NCI-H128 (cell line): Measurements from ENCODE around the gene YKT6.

Source experiments
- DNase-seq: peaks from one replicate; lab custom pipeline; 2025; ENCODE audit not compliant: unreplicated experiment; lab: John Stamatoyannopoulos, UW

The YKT6 gene

GRCh38 chr7:44231088-44231487 is 30.3 kb downstream of the YKT6 start:
- DNase-seq = no peak

GRCh38 chr7:44232396-44232795 is 31.6 kb downstream of the YKT6 start:
- DNase-seq = no peak

- no peak for DNase-seq
Observed at GRCh38 chr7:44232901-44233715, 32.3 kb downstream of the YKT6 start.

DNA sequence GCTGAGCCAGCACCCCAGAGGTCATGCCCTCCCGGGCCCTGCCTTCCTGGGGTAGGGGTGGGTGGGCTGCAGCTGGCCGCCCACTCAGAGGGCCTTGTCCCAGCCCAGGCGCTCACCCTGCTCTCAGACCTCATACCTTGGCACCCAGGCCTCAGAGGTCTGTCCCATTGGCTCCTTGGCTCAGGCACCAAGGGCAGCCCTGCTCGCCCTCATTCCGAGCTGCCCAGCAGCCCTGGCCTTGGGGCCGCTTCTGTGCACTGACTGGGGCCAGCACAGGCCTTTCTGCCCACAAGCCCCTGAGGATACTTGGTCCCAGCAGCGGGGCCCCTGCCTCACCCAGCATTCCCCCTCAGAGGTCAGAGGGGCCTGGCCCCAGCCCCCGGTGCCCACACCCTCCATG is 34.3 kb downstream of the YKT6 start:
- no peak for DNase-seq

DNA sequence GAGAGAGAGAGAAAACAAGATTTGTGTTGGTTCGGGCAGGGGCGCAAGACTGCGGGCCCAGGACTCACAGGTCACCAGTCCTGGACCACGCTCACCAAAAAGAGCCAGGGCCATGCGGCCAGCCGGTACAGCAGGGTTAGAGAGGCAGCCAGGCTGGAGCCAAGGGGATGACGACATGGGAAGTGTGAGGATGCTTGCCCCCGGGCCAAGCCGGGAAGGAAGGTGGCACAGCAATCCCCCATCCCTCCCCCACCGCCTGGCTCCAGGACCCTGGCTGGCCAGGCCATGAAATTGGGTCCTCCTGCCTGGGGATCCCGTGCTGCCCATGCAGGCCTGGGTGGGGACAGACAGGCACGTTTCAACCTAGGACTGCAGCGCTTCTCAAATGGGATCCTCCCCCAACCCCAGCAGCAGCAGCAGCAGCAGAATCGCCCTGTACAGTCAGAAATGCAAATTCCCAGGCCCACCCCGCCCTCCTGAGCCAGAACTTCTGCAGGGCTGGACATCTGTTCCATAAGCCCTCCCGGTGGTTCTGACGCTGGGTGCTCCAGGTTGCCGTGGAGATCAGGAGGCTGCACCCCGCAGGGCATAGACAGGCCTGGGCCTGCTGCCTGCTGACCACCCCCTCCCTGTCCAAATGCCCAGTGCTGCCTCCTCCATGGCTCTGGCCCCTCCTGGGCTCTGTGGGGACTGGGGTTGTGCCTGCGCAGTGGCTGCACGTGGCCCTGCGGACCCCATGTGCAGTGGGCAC is 35.0 kb downstream of the YKT6 start:
- DNase-seq = no peak

DNA sequence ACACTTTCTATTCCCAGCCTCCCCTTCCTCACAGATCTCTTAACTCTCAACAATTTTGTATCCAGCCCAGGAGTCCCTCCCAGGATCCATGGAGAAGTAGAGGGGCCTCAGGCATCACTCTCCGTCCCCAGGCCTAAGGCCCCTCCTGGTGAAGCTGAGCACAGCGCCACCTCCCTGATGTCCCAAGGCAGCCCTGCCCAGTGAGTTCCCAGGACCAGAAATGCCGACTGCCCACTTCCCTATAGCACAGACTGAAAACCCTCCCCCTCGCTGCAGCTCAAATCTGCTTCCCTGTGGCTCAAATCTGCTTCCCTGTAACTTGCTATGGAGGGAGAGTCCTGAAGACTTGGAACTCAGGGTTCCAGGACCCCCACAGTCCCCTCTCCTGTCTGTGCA is 35.6 kb downstream of the YKT6 start:
- no peak for DNase-seq

DNA sequence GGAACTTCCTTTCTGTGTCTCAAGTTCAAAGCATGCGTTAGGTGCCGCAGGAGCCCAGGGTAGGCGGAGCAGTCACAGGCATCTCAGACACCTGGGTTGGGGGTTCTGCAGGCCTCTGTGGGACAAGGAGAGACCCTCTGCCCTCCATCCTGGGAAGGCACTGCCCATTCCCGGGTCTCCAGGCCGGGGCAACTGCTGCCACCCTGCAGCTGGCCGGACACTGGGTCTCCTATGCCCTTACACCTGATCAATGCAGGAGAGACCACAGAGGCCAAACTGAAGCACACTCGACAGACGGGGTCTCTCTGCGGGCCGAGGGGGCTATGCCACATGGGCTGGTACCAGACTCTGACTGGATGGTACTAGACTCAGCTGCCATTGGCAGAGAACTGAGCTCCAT is 36.9 kb downstream of the YKT6 start:
- DNase-seq = no peak

DNA sequence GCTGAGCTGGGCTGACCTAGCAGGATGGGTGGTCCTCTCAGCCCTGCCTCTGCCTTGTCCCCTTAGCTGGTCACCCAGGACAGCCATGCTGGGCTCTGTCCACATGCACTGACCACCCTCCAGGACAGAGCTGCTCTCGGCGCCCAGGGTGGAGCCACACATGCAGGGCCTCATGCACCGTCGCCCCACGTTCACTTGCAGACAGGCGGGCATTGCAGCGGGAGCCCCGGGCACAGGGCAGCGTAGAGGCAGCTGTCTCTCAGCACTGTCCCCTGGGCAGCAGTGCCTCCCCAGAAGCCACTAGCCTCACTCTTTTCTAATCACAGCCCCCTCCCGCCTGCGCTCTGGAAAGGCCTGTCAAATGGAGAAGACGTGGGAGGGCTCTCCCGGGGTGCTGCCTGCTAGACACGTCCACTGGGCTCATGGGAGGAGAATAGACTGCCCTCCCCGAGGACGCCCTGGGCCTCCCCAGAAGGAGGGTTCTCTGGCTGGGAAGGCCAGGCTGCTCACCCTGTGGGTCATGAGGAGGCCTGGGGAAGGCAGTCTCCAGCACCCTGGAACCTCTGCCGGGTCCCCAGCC is 37.4 kb downstream of the YKT6 start:
- no peak for DNase-seq

GRCh38 chr7:44239361-44239760 is 38.6 kb downstream of the YKT6 start:
- DNase-seq = no peak

- no peak for DNase-seq
Observed at GRCh38 chr7:44240376-44240775, 39.6 kb downstream of the YKT6 start.

DNA sequence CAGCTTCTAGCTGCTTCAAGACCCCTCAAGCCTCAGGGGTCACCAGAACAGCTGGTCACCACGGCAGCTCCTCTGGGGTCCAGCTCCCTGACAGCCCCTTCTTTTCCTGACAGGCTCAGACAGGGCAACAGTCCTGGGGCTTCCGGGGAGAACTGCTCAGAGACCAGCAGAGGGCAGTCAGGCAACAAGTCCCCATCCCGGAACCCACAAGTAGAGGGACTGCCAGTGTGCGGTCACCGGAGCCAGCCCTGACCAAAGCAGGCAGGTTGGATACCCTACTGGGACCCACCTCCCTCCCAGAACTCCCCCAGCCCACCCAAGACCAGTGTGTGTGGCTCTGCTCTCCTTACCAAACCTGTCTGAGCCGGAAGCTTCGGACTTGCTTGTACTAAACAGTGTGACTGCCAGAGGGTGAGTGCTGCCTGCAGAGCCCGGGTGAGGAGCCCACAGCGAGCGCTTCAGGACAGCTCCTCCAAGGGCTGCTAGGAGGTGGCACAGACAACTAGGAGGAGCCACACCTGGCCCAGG is 40.3 kb downstream of the YKT6 start:
- DNase-seq = peak; percentile 14

- no peak for DNase-seq
Observed at GRCh38 chr7:44242091-44242490, 41.3 kb downstream of the YKT6 start.

DNA sequence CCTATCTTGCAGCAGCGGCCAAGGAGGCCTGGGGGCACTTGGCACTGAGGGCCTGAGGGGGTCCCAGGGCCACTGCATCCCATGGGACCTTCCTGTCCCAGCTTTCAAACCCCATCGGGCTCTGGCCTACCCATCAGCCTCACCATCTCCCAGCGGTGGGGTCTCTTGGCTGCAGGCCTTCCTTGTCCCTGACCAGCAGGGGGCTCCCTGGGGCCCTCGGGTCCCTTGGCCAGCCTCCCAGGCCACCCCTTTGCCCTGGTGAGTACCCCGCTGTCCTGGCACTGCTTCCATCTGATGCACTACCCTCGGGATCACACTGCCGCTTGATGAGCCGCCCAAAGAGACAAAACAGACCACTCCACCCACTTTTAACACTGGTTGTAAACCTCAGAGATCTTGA is 43.5 kb downstream of the YKT6 start:
- no peak for DNase-seq

DNA sequence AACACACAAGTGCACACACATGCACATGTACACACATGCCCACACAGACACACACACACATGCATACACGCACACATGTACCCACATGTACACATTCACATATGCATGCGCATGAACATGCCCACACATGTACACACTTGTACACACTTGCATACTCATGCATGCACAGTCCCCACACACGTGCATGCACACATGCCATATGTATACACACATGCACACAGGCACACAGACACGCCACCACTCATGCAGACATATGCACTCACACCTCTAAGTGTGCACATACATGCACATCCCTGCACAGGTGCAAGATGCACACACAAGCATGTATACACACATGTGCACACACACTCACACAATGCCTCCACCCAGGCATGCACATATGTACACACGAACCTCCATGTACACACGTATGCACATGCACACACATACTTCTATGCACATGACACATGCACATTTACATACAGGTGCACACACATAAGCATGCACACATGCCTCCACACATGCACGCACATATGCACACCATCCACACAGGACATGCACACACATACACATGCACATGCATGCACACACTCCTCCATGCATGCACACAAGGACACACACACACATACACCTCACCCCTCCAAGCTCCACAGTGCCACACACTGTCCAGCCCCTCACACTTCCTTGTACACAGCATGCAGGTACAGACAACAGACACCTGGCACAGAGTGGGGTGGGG is 45.8 kb downstream of the YKT6 start:
- DNase-seq = no peak

DNA sequence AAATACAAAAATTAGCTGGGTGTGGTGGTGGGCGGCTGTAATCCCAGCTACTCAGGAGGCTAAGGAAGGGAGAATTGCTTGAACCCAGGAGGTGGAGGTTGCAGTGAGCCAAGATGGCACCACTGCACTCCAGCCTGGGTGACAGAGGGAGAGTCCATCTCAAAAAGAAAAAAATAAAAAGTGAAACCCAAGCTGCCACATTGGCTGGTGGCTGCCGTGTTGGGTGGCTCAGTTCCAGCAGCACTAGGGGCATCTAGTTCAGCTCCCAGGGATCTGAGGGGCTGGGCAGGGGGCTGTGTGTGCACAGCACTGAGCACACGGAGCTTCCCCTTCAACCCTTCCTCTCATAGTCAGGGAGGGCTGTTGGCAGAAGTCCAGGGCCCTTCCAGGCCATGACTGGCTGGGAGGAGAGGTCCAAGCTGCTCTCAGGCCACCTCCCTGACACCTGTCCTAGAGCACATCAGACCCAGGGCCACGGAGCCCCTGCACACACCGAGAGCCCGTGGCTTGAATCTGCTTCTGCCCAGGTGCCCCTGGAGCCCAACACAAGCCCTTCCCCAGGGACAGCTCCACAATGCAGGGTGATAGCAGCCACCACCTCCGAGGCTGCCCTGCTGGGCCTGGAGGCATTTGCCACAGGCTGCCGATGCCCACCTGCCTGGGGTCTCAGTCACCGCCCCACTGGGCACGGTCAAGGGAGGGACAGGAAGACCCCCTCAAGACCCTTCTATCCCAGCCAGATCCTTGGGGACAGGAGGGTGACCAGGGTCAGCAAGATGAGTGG is 47.3 kb downstream of the YKT6 start:
- no peak for DNase-seq

DNA sequence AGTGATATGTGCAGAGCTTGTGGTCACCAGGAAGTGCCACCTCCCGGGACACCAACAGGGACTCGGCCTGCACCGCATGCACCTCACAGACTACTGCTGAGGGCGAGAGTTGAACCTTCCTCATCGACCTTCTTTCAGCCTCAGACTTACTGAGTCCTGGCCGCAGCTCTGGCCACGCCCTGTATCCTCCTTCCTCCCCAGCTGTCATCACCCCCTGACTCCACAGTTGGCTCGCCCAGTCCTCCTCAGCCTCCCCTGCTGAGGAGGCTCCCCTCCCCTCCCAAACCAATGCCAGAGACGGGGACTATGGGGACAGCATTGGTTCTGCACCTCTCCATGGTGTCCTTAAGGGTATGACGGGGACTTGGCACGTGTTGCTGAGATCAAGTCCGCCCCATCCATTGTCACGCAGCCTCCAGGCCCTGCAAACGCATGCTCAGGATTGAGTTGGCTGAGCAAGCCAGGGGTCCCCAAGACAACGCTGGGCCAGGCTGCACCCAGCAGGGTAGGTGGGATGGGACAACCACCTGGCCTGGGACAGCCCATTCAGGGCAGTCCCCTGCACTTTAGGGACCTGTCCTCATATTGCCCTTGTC is 49.0 kb downstream of the YKT6 start:
- no peak for DNase-seq

- DNase-seq = no peak
Observed at GRCh38 chr7:44251269-44251668, 50.5 kb downstream of the YKT6 start.

DNA sequence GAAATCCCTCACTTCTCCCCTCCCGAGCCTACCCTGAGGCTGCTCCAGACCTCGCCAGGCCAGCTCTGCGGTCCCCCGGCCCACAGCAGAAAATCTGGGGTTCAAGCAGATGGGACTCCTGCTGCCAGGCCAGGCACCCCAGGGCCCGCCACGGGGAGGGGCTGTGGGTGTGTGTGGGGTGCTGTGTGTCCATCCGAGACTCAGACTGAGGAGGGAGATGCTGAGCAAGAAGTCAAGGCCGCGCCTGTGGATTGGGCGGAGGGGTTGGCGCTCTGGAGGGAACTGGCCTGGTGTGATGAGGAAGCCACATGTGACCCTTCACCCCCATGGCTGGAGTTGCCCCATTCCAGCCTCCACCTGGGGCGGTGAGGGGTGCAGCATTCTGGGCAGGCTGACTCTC is 51.1 kb downstream of the YKT6 start:
- DNase-seq = no peak

- no peak for DNase-seq
Observed at GRCh38 chr7:44256459-44256858, 55.7 kb downstream of the YKT6 start.

GRCh38 chr7:44257213-44257612 is 56.4 kb downstream of the YKT6 start:
- no peak for DNase-seq
